Hepatocyte (in vitro differentiated cells): ENCODE results near the gene KCNC2.

Source experiments
- EZH2 ChIP-seq: fragments of 200-600 bp; sonication (generic); IDR thresholded peaks from 2 replicates; pipeline ENCODE4 v1.6.1; 2016; ENCODE audit warnings: antibody characterized with exemption, mild to moderate bottlenecking, borderline replicate concordance
- EZH2phosphoT487 ChIP-seq: fragments of 200-600 bp; sonication (generic); IDR thresholded peaks from one replicate; pipeline ENCODE4 v1.6.1; 2018; ENCODE audit warnings: antibody characterized with exemption, mild to moderate bottlenecking, low read depth, moderate library complexity; ENCODE audit not compliant: unreplicated experiment, severe bottlenecking
- TF ChIP-seq, protein P1 (sequence below): fragments of 200-600 bp; sonication (generic); IDR thresholded peaks from 2 replicates; pipeline ENCODE4 v1.5.1; 2016; ENCODE audit warnings: antibody characterized with exemption, mild to moderate bottlenecking; ENCODE audit not compliant: poor library complexity

DNA sequence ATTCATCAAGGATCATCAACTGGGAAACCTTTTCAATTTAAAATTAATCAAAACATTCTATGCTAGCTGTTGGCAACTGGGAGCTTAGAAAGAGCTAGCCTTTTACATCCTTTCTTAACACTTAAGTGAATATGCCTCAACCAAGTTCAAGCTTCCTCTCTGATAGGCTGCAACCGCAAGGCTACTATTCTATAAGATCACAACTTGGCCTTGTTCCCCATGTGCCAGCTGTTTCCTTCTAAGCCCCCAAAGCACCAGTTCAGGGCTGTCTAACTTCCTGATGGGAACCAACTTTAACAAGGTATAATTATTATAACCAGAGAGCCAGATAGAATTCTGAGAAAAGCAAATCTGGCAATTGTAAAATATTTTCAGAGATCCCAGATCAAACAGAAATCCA is 37.0 kb downstream of the KCNC2 start:
- TF ChIP-seq, protein P1, sequence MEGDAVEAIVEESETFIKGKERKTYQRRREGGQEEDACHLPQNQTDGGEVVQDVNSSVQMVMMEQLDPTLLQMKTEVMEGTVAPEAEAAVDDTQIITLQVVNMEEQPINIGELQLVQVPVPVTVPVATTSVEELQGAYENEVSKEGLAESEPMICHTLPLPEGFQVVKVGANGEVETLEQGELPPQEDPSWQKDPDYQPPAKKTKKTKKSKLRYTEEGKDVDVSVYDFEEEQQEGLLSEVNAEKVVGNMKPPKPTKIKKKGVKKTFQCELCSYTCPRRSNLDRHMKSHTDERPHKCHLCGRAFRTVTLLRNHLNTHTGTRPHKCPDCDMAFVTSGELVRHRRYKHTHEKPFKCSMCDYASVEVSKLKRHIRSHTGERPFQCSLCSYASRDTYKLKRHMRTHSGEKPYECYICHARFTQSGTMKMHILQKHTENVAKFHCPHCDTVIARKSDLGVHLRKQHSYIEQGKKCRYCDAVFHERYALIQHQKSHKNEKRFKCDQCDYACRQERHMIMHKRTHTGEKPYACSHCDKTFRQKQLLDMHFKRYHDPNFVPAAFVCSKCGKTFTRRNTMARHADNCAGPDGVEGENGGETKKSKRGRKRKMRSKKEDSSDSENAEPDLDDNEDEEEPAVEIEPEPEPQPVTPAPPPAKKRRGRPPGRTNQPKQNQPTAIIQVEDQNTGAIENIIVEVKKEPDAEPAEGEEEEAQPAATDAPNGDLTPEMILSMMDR: no peak
- TF ChIP-seq EZH2: no peak
- TF ChIP-seq EZH2phosphoT487: no peak
